Activated CD4-positive, alpha-beta T cell treated with anti-CD3 and anti-CD28 coated beads, Interleukin-2, amount 50 U/mL, for 48 hours (primary cell): ENCODE results near the gene CES2.

Source experiments
- DNase-seq, 2 experiments: peaks; one replicate each; pipeline ENCODE4 v3.0.0-alpha.2; 2020

CES2 gene

GRCh38 chr16:66903544-66904427 lies 31.5 kb upstream of the CES2 start:
- DNase-seq: no peak

DNA sequence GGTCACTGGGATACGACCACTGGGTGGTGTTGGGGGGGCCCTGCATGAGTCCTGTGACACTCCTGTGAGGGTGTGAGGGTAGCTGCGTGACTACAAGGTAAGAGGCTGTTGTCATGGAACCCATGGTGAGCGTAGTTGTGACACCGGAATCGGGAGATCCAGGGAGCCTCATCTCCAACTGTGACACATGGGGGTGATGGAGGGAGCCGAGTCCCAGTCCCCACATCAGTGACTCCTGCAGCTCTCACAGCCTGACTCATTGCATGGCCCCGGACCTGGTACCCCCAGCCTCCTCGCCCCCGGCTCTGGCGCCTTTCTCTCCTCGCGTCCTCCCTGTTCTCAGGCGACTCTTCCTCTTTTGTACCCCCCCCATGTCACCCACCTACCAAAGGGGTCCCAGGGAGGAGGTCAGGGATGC lies 30.9 kb upstream of the CES2 start:
- no peak for DNase-seq

DNA sequence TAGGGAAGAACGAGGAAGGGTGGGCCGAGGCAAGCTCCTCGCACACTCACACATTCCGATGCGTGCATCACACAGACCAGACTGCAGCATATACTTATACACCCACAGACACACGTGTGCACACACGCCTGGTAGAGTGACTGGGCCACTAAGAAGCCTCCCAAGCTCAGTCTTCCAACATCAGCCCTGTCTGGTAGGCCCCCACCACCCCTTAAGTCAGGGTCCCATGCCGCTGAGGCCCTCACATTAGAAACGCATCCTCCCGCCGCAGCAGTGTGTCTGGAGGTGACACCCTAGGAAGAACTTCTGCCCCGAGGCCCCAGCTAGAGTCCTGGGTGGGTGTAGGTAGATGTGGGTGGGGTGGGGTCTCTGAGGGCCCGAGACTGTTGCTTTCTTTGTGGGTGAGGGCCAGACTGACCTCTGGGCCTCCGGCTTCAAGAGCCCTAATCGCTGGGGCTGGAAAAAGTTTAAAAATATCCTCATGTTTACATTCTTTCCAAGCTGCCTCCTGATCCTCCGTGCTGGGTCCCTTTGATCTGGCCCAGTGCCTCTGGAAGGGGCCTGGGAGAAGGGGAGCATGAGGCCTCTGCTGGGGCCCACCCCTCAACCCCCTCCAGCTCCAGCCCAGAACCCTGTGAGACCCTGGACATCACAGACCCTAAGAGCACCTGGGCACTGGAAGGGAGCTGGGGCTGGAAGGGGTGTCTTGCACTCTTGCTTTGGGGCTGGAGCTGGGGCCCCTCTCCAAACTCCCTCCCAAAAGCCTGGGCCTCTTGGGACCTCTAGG lies 30.3 kb upstream of the CES2 start:
- no peak for DNase-seq

- peak; percentile 33 to 39 for DNase-seq
These were observed 29.4 kb upstream of the CES2 start for GRCh38 chr16:66905633-66906539.

DNA sequence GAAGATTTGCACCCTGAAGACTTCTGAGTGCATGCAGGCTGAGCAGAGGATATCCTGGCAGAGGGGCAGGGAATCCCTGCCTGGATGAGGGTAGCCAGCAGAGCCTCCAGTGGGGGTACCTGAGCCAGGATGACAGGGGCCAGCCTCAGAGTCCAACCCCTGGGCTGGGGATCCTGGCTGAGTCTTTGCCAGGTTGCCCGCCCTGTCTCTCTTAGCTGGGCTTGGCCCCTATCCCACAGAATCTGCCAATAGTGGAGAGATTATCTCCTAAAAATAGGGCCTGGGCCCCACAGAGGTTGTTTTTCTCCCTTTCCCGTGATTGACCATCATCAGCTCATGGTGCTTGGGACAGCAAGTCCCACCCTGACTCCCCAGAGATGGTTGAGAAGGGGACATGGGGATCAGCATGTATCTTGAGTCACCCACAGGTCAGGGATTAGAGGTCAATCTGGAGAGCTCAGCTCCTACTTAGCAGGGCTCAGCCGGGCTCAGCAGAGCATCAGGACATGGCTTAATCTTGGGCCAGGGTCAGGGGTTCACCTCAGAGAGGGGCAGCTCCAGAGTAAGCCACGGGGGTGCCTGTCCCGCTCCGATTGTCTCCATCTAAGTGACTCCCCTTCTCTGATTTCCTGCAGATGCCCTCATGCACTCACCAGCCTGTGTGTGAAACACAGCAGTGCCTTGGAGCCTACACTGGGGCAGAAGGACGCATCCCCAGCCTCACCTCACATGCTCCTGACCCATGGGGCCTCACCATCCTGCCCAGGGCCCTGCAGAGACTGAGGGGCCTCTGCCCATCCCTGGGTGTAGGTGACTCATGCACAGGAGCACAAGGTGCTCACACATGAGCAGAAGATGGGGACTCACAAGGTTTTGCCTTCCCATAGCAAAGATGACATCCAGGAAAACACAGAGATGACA lies 28.1 kb upstream of the CES2 start:
- DNase-seq: no peak

DNA sequence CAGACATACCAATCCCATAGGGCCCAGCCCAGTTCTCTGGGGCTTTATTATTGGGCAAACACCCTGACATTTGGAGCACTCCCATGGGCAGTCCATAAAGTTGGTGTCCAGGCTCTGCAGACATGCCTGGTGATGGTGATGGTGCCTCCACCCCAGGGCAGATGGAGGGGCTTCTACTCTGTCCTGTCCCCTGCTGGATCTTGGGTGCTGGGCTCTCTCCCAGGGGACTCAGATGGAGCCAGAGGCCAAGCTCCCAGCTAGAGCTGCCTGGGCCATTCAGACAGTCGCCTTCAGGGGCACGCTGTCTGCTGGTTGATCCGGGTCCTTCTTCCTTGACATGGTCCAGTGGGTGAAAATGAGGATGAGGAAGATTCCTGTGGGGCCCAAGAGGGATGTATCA lies 27.2 kb upstream of the CES2 start:
- no peak for DNase-seq

DNA sequence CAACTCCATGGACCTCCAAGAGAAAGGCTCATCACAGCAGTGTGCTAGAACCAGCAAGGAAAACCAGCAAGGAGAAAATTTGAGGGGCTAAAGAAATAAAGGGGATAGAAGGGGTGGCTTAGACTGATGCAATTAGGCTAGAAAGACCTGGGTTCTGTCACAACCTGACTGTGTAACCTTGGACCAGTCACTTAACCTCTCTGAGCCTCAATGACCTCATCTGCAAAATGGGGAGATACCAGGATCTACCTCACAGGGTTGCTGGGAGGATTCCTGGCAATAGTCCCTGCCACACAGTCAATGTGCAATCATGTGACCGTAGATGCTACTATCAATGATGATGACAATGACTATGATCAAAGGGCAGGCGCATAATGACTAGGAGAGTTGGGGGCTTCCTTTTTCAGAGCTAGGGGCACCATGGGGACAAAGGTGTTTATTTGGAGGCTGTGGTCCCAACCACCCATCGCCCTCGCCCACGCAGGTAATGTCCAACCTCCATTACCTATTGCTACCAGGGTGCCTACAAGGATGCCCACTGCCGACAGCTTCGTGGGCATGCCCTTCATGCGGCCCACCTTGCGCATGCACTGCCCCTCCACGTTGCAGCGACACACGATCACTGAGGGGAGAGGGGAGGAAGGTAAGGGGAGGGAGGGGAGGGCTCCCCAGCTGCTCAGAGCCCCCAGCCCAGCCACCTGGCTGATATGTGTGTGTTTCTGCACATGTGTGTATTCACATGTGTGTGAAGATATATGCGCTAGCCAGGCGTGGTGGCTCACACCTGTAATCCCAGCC lies 26.4 kb upstream of the CES2 start:
- DNase-seq: no peak

GRCh38 chr16:66910175-66910940 lies 25.0 kb upstream of the CES2 start:
- no peak for DNase-seq

DNA sequence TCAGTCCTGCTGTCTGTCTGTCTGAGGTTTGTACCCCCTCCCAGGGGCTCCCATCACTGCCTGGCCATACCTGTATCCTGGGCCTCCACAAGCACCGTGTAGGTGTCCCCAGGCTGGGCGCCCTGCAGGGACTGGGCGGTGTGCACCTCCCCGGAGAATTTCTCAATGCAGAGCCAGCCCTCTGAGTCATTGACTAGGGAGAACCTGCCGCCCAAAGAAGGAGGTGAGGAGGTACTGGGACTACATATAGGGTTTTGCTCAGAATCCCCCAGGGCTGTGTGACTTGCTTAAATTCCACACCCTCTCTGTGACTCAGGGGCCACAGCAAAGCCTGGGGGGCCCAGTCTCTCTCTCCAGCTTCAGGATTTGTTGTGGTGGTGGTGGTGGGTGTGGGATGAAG lies 24.2 kb upstream of the CES2 start:
- no peak for DNase-seq

- no peak for DNase-seq
These were observed 23.5 kb upstream of the CES2 start for GRCh38 chr16:66911801-66912200.

DNA sequence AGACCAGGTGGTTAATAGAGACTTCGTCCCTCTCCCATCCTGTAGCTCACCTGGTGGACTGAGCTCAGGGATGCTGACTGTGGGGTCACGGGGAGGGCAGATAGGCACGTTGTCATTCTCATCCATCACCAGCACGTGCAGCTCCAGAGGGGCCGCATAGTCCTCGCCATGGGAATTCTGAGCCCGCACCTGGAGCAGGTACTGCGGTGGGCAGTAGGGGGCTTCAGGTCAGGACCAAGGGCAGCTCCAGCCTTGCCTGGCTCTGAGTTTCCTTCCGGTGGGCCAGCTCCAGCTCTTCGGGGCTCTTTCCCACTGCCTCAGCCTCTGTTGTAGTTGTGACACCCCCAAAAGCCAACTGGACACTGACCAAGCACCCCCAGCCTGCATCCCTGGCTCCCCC lies 22.2 kb upstream of the CES2 start:
- DNase-seq: no peak

DNA sequence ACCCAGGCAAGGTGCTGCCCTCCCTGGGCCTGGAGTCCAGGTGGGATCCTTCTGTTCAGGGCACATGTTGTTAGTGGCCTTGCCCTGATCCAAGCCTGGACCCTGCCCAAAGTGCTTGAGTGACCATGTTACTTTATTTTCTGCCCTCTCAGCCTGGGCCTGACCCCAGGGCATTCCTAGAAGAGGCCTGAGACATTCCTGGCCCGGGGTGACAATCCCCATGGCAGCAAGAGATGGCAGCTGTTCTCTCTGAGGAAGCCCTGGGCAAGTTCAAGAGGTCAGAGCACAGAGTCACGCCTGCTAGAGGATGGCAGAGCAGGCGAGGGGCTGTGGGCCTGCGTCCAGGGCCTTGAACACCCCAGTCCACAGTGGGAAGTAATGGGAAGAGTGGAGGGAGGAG lies 21.6 kb upstream of the CES2 start:
- no peak for DNase-seq

- no peak for DNase-seq
These were observed 20.8 kb upstream of the CES2 start for GRCh38 chr16:66914541-66914940.

DNA sequence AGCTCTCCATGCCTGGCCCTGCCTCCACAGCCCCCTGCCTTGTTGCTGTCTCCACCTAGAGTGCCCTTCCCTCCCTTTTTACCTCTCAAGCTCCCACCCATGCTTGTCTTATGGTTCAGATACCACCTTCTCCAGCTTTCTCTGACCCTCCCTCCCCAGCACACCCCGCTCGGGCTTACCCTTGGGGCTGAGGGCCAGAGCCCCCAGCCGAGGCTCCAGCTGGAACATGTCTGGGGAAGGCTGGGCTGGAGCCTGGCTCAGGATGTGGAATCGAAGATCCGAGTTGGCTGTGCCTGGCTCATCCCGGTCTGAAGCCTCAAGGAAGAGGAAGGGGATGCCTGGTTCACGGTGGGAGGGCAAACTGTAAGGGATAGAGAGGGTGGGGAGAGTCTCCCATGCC lies 20.3 kb upstream of the CES2 start:
- DNase-seq: no peak

DNA sequence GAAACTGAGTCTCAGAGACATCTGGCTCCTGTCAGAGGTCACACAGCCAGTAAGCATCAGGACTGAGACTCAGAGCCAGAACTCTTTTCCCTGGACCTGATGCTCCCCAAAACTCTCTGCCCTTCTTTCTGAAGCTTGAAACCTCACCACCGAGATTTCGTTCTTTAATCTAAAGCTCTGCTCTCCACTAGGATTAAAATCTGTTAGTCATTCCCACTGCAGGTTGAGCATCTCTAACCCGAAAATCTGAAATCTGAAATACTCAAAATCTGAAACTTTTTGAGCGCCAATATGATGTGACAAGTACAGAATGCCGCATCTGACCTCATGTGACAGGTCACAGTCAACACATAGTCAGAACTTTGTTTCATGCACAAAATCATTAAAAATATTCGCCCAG lies 18.8 kb upstream of the CES2 start:
- no peak for DNase-seq

DNA sequence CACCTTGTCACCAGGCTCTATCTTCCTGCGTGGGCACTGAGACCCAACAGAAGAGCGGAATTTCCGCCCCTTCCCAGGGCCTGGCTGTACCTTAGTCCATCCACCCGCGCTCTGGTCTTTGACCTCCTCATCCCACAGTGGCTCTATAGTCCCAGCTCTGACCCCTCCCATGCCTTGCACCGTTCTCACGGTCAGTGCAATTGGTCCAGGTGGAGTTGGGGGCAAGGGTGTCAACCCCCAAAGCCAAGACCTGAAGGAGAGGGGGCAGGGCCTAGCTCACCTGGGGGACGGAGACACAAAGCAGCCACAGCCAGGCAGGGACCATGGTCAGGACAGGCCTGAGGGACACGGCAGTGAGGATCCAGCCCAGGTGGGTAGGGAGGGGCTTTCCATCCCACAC lies 17.6 kb upstream of the CES2 start:
- no peak for DNase-seq

DNA sequence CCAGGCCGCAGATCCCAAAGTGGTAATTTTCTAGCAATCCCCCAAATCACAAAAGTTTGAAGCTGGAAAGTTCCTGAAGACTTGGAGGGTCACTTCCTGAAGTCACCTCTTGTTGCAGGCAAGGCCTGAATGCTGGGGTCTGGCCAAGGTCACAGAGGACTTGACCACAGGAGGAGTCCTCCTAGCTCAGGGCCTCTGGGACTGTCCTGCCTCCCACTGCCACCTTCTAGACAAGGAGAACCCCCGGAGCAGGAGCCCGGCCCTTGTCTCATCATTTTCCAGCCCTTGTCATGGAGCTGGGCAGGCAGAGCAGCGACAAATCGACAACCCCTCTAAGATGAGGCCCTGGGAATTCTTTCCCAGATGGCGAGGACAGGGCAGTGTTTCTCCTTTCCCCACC lies 17.0 kb upstream of the CES2 start:
- DNase-seq: no peak

GRCh38 chr16:66918803-66919568 lies 16.3 kb upstream of the CES2 start, which contains the start of gene CDH16:
TSS of gene CDH16 (minus strand) at chr16:66918885. CDS start at chr16:66918065, 820 bp downstream.
- no peak for DNase-seq

DNA sequence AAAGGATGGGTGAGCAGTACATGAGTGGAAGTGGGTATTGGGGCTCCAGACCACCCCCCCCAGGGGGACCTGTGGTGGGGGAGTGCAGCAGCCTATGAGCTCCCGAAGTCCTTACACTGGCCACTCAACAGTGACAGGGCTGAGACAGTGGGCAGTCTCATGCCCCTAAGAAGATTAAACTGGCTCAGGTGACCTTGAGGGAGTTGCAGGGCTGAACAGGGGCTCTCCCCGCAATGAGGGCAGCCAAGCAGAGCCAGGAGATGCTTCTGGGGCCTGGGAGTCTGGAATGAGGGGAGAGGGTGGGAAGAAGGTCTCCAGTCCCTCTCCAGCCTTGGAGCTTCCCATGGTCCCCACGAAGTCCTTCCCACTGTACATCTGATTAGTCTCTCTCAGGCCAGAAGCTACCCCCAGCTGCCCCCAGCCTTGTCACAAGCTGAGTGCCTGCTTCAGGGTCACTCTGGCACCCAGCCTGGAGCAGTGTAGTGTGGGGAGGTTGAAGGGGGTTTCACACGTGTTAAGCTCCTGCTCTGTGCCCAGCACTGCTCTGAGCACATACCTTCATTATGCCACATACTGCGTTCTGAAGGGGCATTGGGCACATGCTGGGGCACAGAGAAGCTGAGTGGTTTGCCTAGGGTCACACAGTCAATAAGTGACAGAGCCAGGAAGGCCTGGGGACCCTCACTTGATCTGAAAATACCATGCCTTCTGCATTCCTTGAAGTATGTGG lies 15.6 kb upstream of the CES2 start:
- no peak for DNase-seq
